HUDEP-2 (cell line): Measurements from ENCODE around the gene IL22.
A peak's percentile ranks its signal among the peaks of the same experiment; 100 is the strongest.

Experiments
- DNase-seq, 76 experiments: peaks; one replicate each; lab custom pipeline; 2025; ENCODE audit not compliant: unreplicated experiment in 76 of 76; lab: John Stamatoyannopoulos, UW

IL22 gene, protein sequence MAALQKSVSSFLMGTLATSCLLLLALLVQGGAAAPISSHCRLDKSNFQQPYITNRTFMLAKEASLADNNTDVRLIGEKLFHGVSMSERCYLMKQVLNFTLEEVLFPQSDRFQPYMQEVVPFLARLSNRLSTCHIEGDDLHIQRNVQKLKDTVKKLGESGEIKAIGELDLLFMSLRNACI

DNA sequence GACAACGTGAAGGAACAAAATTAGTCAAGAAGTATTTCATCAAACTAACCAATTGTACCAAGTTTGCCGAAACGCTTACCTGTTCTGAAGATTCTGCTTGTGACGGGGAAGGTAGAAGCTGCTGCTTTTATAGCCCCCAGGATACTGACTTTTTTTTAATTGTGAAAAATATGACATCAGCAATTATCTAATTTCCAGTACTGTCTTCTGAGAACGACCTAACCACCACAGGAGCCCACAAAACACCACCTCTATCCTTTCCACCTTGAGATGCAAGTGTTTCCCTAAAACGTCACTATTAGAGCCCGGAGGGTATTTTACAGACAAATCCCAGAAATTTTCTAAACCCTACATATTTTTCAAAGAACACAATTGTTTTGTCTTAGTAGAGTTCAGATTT, at the start of gene IL22:
Gene IL22 (minus strand): TSS at position 101 of the 400 bp plus-strand sequence. CDS start 156 bp downstream, outside the sequence.
- no peak for DNase-seq

DNA sequence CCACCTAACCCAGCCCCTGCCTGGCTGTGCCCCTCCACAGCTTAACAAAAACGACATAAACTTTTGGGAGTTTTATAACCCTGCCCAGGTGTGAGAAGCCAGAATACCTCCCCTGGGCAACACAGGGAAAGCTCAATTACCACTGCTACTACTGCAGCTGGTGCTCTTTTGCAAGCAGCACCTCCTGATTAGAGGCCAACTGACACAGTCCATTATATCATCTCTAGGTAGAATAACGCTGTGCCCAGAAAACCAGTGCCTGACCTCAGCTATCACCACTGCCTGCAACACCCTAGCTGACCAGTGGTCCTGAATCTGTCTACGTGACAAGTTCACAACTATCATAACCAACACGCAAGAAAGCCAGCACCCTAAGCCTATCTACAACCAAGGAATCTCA, 44.5 kb upstream of the IL22 start:
- DNase-seq: no peak

DNA sequence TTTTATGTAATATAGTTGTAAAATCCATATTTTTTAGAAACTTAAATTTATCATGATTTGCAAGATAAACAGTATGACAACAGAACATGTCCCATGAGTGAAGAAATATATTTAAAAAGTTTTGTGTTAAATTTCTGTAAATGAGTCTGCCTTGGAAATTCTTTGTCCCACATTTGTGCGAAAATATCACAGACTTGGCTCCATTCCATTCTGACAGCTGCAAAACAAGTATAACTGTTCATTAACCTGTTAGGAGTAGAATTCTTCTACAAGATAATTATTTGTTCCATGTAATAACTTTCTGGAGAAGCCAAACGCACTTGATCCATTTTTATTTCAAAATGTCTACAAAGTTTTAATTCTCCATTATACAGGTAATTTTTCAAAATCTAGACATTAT, 40.8 kb upstream of the IL22 start:
- no peak for DNase-seq

DNA sequence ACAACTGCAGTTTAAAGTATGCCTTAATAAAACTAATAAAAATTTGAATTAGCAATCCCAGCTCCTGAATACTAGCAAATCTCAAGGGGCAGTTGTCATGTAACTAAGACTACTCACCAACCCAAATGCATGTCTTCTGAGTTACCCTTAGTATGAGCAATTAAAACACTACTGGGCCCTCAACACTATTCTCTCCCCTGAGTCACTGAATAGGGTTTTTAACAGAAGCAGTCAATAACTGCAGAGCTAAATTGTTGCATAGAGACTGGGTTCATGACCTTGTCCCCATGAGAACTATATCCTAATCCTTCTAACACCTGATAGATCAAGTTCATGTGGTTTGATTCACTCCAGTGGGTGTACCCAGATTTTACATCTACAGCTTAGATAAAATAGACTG, 39.9 kb upstream of the IL22 start:
- no peak for DNase-seq

DNA sequence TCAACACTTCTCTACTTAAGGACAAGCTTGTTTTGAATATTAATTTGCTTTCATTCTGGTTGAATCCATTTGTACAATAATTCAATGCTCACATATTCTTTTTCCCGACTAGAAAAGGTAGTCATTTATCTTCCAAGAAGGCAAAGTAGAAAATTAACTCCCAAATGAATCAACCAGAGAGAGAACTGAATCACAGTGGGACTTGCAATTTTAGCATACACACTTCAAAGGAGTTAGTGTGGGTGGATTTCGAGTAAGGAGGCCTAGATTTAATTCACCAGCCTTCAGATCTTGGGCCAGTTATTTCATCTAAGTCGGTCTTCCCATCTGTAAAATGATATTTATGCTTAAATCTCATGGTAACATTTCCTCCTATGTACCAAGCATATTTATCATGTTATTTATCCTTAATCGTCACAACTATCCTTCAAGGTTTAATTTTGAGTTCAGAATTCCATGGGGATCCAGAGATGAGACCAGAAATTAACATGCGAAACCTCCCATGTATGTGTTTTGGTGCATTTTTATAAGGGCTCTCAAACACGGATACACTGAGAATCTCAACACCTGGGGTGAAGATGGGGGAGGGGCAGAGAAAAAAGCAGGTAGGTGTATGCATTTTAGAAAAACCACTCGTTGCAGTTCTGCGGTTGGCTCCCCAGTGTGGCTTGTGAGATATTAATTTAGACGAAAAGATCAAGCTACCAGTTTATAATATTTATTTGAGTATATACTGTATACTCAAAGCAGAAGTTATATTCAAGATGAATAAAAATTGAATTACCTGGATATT, 38.9 kb upstream of the IL22 start:
- DNase-seq: no peak

DNA sequence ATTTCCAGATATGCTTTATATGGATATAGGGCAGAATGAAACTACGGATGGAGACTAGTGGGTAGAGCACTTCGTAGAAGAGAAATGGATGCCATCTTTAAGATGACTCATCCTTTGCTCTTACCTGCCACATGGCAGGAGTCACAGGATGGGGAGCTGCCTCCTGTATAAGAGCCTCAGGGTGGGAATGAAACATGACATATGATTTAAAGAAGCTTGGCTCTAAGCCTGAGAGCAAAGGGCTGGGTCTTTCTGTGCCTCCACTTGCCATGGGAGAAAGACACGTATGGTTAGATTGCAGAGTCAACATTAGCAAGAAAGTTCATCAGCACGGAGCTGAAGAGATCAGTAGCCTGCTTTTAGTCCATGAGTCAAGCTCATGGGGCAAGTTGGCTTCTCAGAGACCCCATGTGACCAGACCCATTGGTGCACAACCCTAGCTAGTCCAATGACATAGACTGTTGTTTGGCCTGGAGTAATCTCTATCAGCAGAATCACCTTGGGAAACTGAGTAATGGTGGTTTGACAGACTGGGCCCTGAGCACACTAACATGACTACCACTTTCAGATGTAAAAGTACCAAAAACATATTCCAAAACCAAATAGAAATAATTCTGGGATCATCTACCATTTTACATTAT, 38.1 kb upstream of the IL22 start:
- no peak for DNase-seq

DNA sequence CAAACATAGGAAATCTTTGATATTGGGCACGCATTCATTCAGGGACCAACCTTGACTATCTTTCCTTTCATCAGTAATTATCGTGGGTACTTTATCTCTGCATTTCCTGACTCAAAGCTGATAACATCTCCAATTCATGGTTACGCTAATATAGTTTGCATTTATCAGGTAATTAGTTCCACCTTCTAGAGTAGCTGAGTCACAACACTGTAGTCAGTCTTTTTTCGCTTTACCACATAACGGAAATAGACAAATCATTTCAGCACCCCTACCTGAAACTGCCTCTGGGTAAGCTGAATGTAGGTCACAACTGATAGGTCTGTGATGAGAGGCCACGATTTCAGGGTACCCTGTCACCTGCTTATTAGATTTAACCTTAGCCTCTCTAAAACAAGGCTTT, 36.7 kb upstream of the IL22 start:
- DNase-seq: no peak

DNA sequence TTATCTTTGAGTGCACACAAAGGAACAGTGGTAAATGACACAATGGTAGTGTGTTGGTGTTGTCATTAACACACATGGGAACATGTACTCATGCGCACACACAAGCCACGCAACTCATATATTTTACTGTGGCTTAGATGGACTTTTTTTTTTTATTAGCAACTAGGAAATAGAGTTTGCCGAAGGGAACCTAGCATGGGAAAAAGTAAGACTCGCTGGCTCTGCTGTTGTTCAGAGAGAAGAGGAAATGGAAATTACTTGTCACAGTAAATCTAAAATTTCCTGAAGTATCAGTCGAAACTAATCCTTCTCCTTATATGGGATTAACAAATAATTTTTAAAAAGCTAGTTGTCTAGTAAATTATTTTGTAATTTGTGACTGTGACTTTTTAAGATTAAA, 33.7 kb upstream of the IL22 start:
- DNase-seq: no peak

DNA sequence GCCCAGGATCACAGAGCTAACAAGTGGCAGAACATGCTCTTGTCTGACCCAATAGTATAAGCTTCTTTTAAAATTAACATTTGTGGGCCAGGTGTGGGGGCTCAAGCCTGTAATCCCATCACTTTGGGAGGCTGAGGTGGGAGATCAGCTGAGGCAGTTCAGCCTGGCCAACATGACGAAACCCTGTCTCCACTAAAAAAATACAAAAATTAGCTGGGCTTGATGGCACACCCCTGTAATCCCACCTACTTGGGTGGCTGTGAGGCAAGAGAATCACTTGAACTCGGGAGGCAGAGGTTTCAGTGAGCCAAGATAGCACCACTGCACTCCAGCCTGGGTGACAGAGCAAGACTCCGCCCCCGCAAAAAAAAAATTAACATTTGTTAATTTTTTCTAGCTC, 33.0 kb upstream of the IL22 start:
- DNase-seq: no peak

DNA sequence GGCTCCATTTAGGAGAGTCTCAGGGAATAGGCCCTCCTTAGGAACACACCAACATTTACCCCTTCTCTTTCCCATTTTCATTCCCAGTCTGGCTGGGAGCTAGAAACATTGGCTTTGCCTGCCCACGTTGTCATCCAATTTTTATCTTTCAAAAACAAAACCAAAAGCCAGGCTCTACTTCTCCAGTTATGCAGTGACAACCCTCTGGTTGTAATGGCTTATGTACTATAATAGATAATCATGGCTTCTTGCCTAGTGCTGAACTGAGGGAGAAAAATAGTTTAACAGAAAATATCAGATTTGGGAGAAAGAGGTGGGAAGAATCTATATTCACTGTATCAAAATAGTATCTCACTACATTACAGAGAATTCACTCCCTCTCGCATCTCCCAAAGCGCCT, 32.1 kb upstream of the IL22 start:
- DNase-seq: no peak

DNA sequence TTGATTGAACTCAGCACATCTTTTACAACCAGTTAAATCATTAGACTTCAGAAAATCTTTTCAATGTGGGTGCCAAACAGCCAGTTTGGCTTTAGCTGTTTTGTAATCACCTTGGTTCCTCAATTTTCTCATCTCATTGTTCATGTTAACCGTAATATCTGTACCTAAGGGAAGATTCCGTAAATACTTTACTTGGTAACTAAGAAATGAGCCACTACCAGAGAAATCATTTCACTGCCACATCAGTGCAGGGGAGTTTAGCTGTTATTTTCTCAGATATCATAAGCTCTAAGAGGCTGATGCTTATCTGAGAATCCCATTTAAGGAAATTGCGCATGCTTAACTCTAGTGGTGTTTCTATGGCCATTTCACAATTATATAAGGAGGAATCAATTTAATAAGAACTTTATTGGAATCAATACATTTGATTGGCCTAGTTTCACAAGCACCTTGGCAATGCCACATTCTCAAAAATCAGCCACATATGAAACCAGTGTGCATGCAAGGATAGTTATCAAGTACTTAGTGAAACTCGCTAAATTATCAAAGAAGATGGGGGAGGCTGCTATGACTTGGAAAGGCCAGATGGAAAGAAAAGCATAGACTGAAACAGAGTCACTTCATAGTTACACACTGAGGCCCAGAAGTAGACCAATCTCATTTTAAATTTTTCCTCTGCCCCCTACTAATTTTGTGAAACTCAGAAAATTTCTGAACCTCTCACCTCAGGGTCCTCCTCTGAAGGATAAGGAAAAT, 28.1 kb upstream of the IL22 start:
- DNase-seq: no peak

DNA sequence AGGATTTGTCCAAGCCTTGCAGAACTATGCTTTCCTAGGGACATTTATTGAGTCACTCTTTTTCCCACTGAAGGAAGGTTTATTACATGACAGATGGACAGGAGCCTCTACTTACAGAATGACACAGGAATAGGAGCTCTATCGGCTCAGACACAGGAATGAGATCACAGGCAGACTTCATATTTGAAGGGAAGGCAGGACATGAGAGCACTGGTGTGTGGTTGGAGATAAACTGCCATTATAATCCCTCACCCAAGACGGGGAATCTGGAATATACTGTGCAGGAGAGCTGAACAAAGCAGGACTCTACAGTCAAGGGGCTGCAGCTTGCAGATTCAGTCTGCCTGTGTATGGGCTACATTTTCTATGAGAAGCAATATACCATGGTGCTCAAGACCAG, 26.8 kb upstream of the IL22 start:
- no peak for DNase-seq

DNA sequence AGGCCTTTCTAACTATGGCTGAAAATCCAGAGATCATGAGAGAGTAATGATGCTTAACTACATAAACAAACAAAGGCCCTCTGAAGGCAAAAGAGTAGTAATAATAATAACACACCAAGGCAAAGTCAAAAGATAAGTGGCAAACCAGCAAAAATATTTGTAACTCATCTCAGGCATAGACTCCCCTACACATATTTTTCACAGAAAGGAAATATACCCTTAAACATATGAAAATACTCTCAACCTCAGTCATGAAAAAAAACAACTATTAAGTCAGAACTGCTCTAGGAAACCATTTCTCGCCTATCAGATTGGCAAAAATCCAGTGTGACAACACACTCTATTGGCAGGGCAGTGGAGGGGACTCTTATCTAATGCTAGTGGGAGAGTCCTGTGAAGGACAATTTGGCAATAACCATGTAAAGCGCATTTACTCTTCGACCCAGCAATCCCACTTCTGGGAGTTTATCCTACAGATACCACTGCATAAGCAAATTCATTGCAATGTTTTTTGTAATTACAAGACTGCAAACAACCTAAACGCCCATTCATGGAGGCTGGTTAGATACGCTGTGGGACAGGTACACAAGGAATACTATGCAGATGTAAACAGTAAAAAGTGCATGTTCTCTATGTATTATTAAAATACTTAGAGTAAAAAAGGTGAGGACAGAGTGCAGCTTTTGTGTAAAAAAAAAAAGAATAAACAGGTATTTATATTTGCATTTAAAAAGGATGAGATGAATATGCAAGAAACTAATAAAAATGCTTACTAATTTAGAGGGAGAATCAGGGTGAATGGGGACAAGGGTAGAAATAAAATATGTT, 26.0 kb upstream of the IL22 start:
- peak in 52 of 76 experiments; percentile 2 to 77 (median 44) for DNase-seq

DNA sequence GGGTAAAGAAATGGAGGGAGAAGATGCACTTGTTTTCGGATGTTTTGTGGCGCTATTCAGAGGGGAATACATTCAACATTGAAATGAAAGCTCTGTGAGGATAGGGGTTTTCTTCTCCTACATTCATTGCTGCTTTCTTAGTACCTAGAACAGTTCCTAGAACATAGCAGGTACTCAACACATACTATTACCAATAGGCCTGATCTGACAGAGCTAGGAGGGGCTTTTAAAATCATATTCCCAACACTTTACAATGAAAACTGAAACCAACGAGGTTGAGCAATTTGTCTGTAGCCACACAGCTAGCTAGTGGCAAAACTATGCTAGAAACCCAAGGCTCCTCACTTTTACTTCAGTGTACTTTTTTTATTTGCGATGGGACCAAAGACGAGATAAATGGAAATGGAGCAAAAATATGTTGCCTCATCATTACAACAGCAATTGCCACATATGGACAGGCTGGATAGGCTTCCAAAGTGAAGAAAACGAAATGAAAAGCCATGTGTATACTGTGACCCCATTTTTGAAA, 23.1 kb upstream of the IL22 start:
- no peak for DNase-seq

DNA sequence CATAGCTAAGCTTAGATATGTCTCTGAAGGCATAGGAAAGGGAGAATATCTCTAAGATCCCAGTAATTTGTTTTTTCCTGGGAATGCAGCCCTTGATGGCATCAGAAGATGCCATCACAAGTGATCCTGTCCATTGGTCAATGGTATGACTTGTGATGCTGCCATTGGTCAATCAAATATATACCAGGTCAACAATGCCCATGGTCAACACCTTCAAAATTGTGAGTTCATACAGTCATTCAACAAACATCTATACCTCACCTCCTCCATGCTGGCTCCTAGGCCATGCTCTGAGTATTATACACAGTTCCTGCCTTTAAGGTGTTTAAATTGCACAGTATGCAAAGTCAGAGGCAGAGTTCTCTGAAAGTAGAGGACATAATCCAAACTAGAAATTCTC, 19.3 kb upstream of the IL22 start:
- DNase-seq: no peak

DNA sequence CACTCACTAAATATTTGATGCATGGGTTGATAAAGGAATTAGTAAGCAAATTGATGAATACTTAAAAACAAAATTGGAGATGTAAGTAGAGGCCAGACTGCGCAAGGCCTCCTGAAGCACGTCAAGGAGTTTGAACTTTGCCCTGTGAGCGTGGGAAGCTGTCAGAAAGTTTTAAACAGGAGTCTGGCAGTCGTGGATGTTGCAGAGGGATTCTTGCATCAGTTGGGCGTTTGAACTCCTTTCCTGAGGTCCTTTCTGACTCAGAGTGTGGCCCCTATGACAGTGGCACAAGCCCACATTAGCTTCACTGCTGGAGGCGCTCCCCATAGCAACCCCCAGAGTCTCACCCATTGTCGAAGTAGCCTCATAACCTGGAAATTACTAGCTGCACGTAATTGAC, 17.9 kb upstream of the IL22 start:
- no peak for DNase-seq

DNA sequence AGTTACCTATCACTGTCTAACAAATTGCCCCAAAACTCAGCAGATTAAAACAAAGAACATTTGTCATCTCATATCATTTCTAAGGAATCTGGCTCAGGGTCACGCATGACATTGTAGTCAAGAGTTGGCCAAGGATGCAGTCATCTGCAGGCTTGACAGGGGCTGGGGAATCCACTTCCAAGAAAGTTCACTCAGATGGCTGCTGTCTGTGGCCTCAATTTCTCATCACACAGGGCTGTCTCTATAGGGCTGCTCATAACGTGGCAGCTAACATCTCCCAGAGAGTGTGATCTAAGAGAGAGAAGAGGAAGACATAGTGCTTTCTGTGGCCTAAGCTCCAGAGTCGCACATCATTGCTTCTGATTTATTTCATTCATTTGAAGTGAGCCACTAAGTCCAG, 17.0 kb upstream of the IL22 start:
- DNase-seq: no peak

DNA sequence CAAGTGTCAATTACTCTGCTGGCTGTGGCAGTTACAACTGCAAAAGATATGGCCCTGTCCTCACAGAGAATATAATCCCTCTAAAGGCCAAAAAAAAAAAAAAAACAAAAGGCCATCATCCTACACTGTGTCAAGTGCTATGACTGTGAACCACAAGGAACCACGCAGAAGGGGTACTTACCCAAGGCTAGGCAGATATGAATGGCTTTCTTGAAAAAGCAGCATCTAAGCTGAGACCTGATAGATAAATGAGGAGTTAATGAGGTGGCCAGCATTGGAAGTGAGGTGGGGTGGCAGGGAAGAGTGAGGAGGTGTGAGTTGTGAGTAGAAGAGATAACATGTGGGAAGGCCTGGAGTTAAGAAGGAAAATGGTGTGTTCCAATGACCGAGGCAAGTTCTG, 16.4 kb upstream of the IL22 start:
- DNase-seq: no peak

DNA sequence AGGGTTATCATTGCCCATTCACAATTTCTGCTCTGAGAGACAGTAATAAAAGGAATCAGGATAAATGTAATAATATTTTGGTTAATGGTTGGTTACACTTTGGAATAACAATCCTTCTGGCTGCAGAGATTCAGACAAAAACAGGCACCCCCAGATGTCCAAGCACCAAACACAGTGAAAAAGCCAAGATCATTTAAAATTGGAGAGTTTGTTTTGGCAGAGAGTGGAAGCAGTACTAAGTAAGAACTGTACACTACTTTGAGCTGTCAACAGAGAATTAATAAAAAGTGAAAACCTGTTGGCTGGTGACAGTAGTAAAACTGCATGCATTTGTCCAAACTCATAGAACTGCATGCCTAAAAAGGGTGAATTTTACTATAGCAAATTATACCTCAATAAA, 15.6 kb upstream of the IL22 start:
- no peak for DNase-seq

DNA sequence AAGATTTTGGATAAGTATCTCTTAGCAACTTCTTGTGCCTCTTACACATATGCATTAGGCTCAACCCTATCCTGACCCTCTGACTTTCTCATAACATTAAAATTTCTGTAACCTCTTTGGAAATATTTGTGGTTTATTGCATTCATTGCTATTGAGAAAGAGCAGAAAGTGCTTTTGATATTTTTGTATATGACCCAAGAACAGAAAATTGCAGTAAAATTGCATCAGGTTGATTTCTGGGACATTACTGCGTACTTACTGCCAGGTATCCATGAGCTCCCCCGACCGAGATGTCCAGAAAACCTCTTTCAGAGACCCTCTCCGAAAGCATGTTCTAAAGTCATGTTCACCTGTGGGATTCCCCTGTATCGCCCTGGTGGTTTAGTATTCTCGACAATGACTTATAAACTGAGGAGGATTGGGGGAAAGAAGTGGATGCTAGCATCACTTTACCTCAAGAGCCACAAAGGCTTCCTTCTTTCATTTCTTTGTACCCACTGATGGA, 14.5 kb upstream of the IL22 start:
- no peak for DNase-seq
